Effector memory CD4-positive, alpha-beta T cell (primary cell): Measurements from ENCODE around the gene PIK3R4.

Experiments used
- DNase-seq, 3 donors: peaks; one replicate each; pipeline ENCODE4 v3.0.0-alpha.2; 2020
- H3K27ac ChIP-seq: 2 replicates; pipeline ENCODE4 v1.7.0; 2013; ENCODE audit warnings: mild to moderate bottlenecking, low read length, moderate library complexity; ENCODE audit not compliant: insufficient read depth, poor library complexity, severe bottlenecking
- H3K27me3 ChIP-seq: replicated peaks from 2 replicates; pipeline ENCODE4 v1.7.0; 2013; ENCODE audit warnings: mild to moderate bottlenecking, low read length; ENCODE audit not compliant: insufficient read depth, control insufficient read depth, poor library complexity, severe bottlenecking
- H3K36me3 ChIP-seq: 2 replicates; pipeline ENCODE4 v1.7.0; 2013; ENCODE audit warnings: mild to moderate bottlenecking, low read length, moderate library complexity; ENCODE audit not compliant: control insufficient read depth, insufficient read depth
- H3K4me1 ChIP-seq: 2 replicates; pipeline ENCODE4 v1.7.0; 2013; ENCODE audit warnings: low read length, mild to moderate bottlenecking; ENCODE audit not compliant: control insufficient read depth, insufficient read depth, poor library complexity, severe bottlenecking
- H3K4me3 ChIP-seq: 2 replicates; pipeline ENCODE4 v1.7.0; 2013; ENCODE audit warnings: low read length, low read depth, mild to moderate bottlenecking; ENCODE audit not compliant: insufficient read depth, poor library complexity, severe bottlenecking
- H3K9me3 ChIP-seq: 2 replicates; pipeline ENCODE4 v1.7.0; 2013; ENCODE audit warnings: mild to moderate bottlenecking, low read length, moderate library complexity; ENCODE audit not compliant: control insufficient read depth

Gene PIK3R4

DNA sequence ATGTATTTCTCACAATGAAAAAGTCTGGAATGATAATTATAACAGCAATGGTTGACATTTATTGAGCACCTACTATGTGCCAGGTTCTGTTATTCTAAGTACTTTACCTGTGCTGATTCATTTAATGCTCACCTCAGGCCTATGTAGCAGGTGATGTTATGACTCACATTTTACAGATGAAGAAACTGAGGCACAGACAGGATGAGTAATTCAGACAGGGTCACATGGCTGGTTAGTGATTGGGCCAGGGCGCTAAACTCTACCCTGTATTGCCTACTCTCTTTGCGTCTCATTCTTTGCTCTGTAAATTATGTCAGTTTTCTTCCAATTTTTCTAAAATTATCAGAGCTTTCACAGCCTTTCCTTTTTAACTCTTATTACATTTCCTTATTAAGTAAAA, 98.3 kb downstream of the PIK3R4 start:
- H3K36me3 ChIP-seq = no peaks in the 10 kb centered on the region
- no peaks in the 10 kb centered on the region for H3K27me3 ChIP-seq
- DNase-seq = no peak
- no peak overlapping the region for H3K27ac ChIP-seq
- no peaks in the 10 kb centered on the region for H3K4me1 ChIP-seq
- H3K4me3 ChIP-seq = no peak overlapping the region
- H3K9me3 ChIP-seq = no peaks in the 10 kb centered on the region

DNA sequence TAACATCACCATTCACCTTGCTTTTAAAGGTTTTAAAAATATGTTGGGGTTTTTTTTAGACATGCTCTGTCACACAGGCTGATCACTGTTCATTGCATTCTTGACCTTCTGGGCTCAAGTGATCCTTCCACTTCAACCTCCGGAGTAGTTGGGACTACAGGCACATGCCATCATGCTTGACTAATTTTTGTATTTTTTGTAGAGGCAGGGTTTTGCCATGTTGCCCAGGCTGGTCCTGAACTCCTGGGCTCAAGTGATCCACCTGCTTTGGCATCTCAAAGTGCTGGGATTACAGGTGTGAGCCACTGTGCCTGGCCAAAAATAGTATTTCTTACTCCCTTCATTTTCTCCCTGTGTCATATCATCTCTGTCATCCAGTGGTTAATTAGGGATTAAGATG, 101.4 kb downstream of the PIK3R4 start:
- DNase-seq = no peak

DNA sequence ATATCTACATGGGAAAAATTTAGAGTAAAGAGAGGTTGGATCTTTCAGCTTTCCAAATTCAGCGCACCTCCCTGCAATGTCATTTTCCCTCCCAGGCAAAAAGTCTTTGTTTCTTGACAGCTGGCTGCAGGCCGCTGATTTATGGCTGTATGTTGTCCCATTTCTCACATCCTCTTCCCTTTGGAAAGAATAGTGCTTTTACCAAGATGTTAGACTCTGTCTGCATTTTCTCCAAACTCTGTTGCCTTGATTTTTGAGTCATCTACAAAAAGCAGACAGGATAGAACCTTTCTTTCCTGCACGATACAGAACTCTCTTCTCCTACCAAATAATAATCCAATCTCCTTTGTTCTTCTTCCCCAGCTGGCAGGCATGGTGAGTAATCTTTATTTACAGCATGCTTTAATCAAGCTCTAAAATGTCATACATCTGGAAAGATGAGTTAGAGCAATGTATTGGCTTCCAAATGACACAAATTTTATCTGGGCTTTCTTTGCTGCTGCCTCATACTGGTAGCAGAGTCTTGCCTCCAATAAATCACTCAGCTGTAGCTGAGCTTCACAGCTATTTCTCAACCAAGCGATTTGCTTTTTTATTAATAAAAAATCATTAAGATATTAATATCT, 101.9 kb downstream of the PIK3R4 start:
- Histone ChIP-seq H3K4me1 (no peaks in the 10 kb centered on the region), H3K27ac (no peak overlapping the region), H3K9me3 (no peaks in the 10 kb centered on the region), H3K36me3 (no peaks in the 10 kb centered on the region), H3K4me3 (no peak overlapping the region), H3K27me3 (no peaks in the 10 kb centered on the region)
- no peak for DNase-seq

More for the DNA sequence above, 101.4 kb downstream of the PIK3R4 start:
- H3K27ac ChIP-seq = no peak overlapping the region
- H3K4me3 ChIP-seq = no peak overlapping the region
- no peaks in the 10 kb centered on the region for H3K27me3 ChIP-seq
- no peaks in the 10 kb centered on the region for H3K4me1 ChIP-seq
- no peaks in the 10 kb centered on the region for H3K36me3 ChIP-seq
- no peaks in the 10 kb centered on the region for H3K9me3 ChIP-seq

DNA sequence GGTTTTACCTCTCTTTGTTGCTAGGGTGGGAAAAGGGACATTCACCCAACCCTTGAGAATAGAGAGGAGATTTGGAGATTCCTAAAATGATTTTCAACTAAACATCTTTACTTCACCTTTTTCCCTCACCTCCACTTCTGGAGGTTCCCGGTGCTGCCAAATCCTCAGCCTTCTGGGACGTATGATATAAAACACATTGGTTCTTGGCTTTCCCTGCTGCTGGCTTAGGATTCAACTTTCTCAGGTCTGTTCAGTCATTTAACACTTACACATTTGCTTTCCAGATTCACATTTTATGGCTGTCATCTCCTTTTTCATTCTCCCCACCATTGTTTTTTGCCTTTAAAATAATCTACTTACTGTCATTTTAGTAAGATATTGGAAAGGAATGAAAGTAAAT, 106.6 kb downstream of the PIK3R4 start:
- H3K27ac ChIP-seq = no peak overlapping the region
- DNase-seq = no peak
- H3K9me3 ChIP-seq = no peaks in the 10 kb centered on the region
- H3K27me3 ChIP-seq = no peaks in the 10 kb centered on the region
- no peak overlapping the region for H3K4me3 ChIP-seq
- H3K36me3 ChIP-seq = no peaks in the 10 kb centered on the region
- no peaks in the 10 kb centered on the region for H3K4me1 ChIP-seq

DNA sequence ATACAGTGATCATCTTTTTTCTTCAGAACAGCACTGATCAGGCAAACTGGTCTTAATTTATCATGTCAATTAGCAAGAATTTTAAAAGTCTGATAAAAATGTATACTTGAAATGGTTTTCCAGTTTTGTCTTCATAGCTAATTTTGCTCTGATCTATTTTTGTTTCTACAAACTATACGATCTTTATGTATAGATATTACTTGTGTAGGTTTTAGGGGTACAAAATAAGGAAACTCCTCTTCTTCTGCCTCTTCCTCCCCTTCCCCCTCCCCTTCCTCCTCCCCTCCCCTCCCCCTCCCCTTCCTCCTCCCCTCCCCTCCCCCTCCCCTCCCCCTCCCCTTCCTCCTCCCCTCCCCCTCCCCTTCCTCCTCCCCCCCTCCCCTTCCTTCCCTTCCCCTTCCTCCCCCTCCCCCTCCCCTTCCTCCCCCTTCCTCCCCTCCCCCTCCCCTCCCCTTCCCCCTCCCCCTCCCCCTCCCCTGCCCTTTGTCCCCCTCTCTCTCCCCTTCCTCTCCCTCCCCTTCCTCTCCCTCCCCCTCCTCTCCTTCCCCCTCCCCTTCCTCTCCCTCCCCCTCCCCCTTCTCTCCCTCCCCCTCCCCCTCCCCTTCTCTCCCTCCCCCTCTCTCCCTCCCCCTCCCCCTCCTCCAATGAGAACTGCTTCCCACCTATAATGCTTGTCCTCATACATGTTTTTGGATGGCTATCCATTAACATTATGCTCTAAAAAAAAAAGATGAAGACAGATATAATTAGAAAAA, 110.0 kb downstream of the PIK3R4 start:
- no peaks in the 10 kb centered on the region for H3K36me3 ChIP-seq
- H3K4me1 ChIP-seq = no peaks in the 10 kb centered on the region
- no peak for DNase-seq
- H3K27me3 ChIP-seq = no peaks in the 10 kb centered on the region
- H3K4me3 ChIP-seq = no peak overlapping the region
- no peak overlapping the region for H3K27ac ChIP-seq
- H3K9me3 ChIP-seq = no peaks in the 10 kb centered on the region

DNA sequence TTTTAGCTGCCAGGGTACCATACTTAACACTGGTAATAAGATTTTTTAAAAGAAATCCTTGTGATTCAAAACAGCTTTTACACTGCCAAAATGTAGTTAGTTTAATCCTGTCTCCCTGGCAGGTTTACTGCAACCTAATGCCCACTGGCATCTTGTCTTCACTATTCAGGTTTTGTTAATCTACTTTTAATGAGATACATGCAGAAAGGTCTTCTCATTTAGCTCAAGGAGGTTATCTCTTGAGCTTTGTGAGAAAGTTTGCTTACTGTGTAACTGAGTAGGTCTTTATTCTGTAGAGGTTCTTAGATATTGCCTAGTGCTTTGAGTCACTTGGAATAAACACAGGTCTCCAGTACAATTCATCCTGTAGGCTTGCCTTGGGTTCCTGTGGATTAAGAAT, 110.7 kb downstream of the PIK3R4 start:
- Histone ChIP-seq H3K4me3 (no peak overlapping the region), H3K4me1 (no peaks in the 10 kb centered on the region), H3K27ac (no peak overlapping the region), H3K36me3 (no peaks in the 10 kb centered on the region), H3K27me3 (no peaks in the 10 kb centered on the region), H3K9me3 (no peaks in the 10 kb centered on the region)
- no peak for DNase-seq

DNA sequence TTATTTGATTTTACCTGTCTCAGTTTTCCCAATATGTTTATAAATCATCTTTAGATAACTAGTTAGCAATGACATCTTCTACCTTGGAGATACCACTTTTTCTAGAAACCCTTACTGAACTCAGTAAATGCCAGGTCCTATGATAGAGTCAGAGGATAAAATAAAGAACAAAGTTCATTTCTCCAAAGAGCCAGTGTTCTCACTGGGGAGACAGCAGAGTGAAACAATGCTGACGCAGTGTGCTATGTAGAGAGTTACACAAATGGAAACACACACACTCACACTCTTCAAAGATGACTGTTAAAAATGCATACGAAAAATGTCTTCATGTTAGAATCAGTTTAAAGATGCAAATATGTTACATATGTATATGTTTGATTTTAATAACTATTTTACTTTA, 111.3 kb downstream of the PIK3R4 start:
- Histone ChIP-seq H3K4me3 (no peak overlapping the region), H3K9me3 (no peaks in the 10 kb centered on the region), H3K4me1 (no peaks in the 10 kb centered on the region), H3K27ac (no peak overlapping the region), H3K27me3 (no peaks in the 10 kb centered on the region), H3K36me3 (no peaks in the 10 kb centered on the region)
- no peak for DNase-seq
